GM18951 (cell line): ENCODE measurements around the gene CAVIN4.

ENCODE experiments used
- POLR2A ChIP-seq: IDR thresholded peaks from 4 replicates; pipeline ENCODE4 v1.6.1; 2011; ENCODE audit warnings: mild to moderate bottlenecking; ENCODE audit not compliant: insufficient read length, insufficient read depth; ENCODE audit errors: extremely low read depth
- in situ Hi-C: fragments of 300-500 bp; cut with MboI; formaldehyde crosslinking; loops from one replicate; pipeline ENCODE4 v1.12.0; 2022; ENCODE audit warnings: low sequenced_read_pairs, mixed read lengths, inconsistent platforms; ENCODE audit not compliant: unreplicated experiment

CAVIN4 gene

GRCh38 chr9:100579665-100580064 is 1.8 kb downstream of the CAVIN4 start:
- no peak for TF ChIP-seq POLR2A
- in situ Hi-C loops: loop anchor here (25.0 kb wide), 1 partner anchor 1417 kb away; no protein-coding TSS in a partner anchor

GRCh38 chr9:100580257-100580656 is 2.4 kb downstream of the CAVIN4 start:
- no peak for TF ChIP-seq POLR2A
- in situ Hi-C loops: loop anchor here (25.0 kb wide), 1 partner anchor 1418 kb away; no protein-coding TSS in a partner anchor

GRCh38 chr9:100581081-100581480 is 3.2 kb downstream of the CAVIN4 start:
- in situ Hi-C loops: loop anchor here (25.0 kb wide), 1 partner anchor 1419 kb away; no protein-coding TSS in a partner anchor
- no peak for TF ChIP-seq POLR2A

- in situ Hi-C loops: loop anchor here (25.0 kb wide), 1 partner anchor 1419 kb away; no protein-coding TSS in a partner anchor
- no peak for TF ChIP-seq POLR2A
These were observed 3.8 kb downstream of the CAVIN4 start for GRCh38 chr9:100581661-100582060.

GRCh38 chr9:100583014-100583802 is 5.3 kb downstream of the CAVIN4 start:
- TF ChIP-seq POLR2A: no peak
- in situ Hi-C loops: loop anchor here (25.0 kb wide), 1 partner anchor 1421 kb away; no protein-coding TSS in a partner anchor

GRCh38 chr9:100584951-100585350 is 7.1 kb downstream of the CAVIN4 start:
- no peak for TF ChIP-seq POLR2A
- in situ Hi-C loops: loop anchor here (25.0 kb wide), 1 partner anchor 1423 kb away; no protein-coding TSS in a partner anchor

GRCh38 chr9:100586093-100586492 is 8.2 kb downstream of the CAVIN4 start:
- in situ Hi-C loops: loop anchor here (25.0 kb wide), 1 partner anchor 1424 kb away; no protein-coding TSS in a partner anchor
- no peak for TF ChIP-seq POLR2A

- in situ Hi-C loops: loop anchor here (25.0 kb wide), 1 partner anchor 1425 kb away; no protein-coding TSS in a partner anchor
- TF ChIP-seq POLR2A: no peak
These were observed 9.5 kb downstream of the CAVIN4 start for GRCh38 chr9:100587375-100587774.

GRCh38 chr9:100589582-100589981 is 11.7 kb downstream of the CAVIN4 start:
- no peak for TF ChIP-seq POLR2A
- in situ Hi-C loops: loop anchor here (25.0 kb wide), 1 partner anchor 1427 kb away; no protein-coding TSS in a partner anchor

- in situ Hi-C loops: loop anchor here (25.0 kb wide), 1 partner anchor 1428 kb away; no protein-coding TSS in a partner anchor
- TF ChIP-seq POLR2A: no peak
These were observed 12.6 kb downstream of the CAVIN4 start for GRCh38 chr9:100590481-100590880.

- in situ Hi-C loops: loop anchor here (25.0 kb wide), 1 partner anchor 1429 kb away; no protein-coding TSS in a partner anchor
- TF ChIP-seq POLR2A: no peak
These were observed 13.3 kb downstream of the CAVIN4 start for GRCh38 chr9:100591139-100591538.

- no peak for TF ChIP-seq POLR2A
- in situ Hi-C loops: loop anchor here (25.0 kb wide), 1 partner anchor 1430 kb away; no protein-coding TSS in a partner anchor
These were observed 13.9 kb downstream of the CAVIN4 start for GRCh38 chr9:100591639-100592412.
